GM21515 (cell line): ENCODE data around the gene ZNRF2.
A peak's percentile ranks its signal among the peaks of the same experiment; 100 is the strongest.
"Not testable (repeated sequence)": the region's sequence is repeated elsewhere in the genome, so short reads cannot be mapped to it uniquely, and the experiment has no call there.

Experiments
- ATAC-seq: cut with Tn5 transposase; IDR thresholded peaks from one replicate; pipeline ENCODE4 v1.9.1; 2021; ENCODE audit not compliant: unreplicated experiment

ZNRF2 gene

DNA sequence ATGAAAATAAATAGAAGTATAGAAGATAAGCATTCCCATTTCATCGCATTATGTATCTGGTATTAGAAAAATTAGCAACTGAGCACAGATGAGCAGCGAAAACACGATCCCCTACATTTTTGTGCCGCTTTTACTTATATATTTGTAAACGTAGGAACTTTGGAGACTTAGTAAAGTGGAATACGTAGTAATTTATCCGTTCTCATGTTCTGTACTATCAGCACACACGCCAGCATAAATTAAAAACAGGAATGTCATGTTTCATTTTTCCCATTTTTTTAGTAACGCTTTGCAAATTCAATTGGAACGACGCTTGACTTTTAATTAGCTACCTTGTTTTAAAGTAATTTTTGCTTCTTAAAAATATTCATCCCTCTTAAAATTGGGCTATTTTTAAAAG lies 2.4 kb downstream of the ZNRF2 start:
- ATAC-seq = no peak

DNA sequence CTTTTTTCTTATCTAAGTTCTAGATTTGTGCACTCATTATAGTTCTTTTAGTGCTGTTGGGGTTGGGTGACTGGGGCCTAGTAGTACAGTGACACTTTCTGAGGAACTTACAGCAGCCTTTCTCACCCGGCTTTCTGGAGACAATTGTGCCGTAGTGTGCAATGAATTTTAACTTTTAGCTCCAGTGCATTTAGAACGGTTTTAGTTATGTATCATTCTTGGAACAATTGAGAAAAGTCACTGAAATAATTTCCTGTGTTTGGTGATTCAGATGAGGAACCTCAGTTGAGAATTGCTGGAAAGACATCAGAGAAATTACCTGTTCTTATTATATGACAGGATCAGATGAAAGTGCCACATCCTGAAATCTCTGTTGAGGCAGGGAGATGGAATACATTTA lies 3.2 kb downstream of the ZNRF2 start:
- not testable (repeated sequence) for ATAC-seq

DNA sequence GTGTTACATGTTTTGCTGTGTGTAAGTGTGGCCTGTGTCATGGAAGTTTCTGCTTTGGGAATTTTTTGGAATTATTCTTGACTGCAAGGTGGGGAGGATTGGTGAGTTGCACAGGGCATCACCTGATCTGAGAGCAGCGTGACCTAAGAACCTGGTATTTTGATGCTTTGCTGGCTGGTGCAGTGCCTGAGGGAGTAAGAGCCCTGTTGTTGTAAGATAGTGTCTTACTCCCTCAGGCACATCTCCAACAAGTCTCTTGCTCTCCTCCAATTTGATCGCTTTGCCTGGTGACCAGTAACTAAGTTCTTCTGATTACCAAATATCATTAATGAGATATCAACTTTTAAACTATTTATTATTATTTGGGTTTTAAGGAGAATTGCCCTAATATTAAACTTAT lies 5.2 kb downstream of the ZNRF2 start:
- ATAC-seq = not testable (repeated sequence)

DNA sequence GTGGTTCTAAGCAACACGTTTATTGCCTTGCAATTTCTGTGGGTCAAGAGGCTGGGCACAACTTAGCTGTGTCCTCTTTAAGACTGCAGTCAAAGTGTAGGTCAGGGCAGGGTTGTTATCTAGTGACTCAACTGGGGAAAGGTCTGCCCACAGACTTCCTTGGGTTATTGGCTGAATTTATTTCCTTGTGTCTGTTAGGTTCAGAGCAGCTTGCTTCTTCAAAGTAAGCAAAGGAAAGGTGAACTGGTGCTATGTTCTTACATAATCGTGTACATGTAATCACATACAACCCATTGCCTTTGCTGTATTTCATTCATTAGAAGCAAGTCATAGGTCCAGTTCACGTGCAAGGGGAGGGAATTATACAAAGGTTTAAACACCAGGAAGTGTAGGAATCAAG lies 5.9 kb downstream of the ZNRF2 start:
- ATAC-seq = not testable (repeated sequence)

DNA sequence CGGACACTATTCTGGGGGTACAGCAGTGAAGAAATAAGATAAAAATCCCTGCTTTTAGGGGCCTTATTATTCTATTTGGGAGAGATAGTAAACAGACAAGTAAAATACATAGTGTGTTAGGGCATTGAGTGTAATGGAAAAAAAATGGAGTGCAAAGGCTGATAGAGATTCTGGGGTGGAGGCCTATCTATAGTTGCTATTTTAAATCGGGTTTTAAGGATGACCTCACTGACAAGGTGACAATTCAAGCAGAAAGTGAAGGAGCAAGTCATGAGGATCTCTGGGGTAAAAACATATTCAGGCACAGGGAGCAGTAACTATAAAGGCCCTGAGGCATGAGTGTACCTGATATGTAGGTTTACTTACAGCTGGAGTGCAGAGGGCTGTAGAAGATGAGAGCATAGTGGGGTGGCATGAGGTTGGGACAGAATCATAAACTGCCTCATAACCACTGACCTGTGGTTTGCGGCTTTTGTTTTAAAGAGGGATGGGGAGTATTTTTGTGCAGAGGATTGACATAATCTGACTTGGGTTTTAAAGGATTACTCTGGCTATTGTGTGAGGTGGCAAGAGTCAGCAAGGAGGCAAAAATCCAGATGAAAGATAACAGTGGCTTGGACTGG lies 8.1 kb downstream of the ZNRF2 start:
- not testable (repeated sequence) for ATAC-seq

DNA sequence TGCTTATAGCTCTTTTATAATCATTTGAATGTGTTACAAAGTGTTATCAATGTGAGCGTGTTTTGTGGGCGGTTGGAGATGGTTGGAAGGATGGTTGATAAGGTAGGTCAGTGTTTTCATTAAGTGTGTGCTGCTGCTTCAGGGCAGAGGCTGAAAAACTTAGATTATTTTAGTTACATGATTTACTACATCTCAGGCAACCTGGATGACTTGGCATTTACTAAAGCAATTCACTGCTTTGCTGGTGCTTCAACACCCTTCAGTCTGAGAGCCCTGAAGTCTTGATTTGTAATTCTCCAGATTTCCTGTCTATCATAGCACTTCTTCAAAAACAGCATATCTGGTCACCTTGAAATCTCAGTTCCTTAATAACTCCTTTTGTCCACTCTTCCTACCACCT lies 11.9 kb downstream of the ZNRF2 start:
- ATAC-seq = not testable (repeated sequence)

DNA sequence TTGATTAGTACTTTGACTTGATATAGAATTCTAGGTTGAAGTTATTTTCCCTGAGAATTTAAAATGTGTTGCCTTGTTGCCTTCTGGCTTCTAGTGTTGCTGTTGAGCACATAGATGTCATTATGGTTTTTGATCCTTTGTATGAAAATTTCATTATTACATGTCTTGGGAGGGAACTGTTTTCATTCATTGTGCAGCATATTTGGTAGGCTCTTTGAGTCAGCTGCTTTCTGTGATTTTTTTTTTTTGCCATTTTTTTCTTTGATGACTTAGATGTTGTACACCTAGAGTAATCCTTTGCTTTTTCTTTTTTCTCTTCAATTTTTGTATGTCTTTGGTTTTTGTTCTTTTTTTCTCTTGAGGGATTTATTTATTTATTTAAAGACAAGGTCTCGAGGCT lies 13.1 kb downstream of the ZNRF2 start:
- ATAC-seq = not testable (repeated sequence)

DNA sequence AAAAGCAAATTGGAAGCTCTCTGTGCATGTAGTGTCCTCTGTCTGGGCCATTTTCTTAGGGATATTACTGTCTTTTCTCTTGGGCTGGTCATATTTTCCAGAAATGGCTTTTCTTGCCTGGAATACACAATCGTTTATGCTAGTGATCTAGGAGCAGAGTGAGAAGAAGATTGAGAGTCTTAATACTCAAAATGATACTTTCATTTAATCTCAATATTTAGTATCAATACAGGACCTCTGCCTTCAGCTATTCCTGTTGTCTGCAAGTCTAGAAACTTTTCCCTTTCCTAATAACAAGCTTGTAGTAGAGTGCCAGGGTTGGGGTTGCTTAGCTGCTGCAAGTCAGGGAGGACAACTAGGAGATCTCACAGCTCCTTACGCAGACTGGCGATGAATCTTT lies 14.0 kb downstream of the ZNRF2 start:
- not testable (repeated sequence) for ATAC-seq

DNA sequence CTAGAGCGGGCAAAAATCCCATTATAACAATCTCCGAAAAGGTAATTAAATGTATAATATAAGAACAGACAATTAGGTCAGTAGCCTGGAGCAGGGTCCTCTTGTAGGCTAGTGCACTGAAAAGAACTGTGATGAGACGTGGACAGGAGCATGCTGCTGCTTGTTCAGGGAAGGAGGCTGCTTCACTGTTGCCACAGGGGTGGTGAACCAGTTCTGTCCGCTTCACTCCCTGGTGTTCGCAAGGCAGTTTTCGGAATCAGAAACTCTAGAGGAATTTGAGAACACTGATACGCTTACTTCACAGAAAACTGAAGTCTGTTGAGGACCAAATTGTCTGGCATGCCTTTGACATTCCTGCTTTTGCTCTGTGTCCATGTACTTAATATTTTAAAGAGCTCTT lies 17.4 kb downstream of the ZNRF2 start:
- no peak for ATAC-seq

DNA sequence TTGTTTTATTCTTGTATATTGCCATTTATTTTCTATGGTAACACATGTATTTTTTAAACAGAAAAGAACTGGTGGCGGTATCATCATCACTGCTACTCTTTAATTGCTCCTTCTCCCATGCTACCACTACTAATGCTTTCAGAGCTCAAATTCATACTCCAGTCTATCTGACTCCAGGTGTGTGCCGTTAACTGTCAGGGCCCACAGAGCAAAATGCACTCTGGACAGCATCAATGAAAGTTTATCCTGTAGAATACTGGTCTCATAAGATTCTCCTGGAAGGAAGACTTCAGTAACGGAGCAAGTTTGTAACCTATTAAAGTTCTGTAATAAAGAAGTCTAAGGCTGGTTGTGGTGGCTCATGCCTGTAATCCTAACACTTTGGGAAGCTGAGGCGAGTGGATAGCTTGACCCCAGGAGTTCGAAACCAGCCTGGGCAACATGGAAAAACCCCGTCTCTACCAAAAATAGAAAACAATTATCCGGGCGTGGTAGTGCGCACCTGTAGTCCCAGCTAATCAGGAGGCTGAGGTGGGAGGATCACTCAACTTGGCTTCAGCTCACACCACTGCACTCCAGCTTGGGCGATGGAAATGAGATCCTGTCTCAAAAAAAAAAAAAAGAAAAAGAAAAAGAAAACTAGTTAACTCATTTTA lies 18.4 kb downstream of the ZNRF2 start:
- no peak for ATAC-seq

DNA sequence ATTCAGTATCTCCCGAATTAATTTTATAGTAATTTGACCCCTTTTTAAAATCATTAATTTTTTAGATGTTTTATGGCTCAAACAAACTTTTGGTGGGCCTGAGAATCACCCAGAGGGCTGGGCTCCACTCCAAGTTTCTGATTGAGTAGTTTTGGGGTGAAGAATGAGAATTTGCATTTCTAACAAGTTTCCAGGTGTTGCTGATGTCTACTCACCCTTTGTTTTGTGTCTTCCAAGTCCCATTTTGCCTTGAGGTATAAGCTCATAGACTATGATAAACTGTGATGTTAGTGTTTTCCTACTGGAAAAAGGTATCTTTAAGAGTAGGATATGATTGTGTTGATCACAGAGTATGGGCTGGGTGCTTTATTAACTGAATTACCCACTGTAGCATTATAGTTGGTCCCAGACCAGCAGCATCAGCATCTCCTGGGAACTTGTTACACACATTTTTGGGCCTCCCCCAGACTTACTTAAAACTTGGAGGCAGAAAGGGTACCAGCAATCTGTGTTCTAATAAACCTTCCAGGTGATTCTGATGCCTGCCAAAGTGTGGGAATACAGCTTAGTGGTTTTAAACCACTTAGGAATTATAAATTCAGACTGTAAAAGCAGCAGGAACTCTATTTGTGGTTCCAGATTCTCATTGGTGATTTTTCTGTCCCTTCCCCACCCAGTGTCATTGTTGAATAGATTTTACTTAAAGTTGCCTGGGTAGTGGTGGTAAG lies 19.1 kb downstream of the ZNRF2 start:
- peak; percentile 77 for ATAC-seq

DNA sequence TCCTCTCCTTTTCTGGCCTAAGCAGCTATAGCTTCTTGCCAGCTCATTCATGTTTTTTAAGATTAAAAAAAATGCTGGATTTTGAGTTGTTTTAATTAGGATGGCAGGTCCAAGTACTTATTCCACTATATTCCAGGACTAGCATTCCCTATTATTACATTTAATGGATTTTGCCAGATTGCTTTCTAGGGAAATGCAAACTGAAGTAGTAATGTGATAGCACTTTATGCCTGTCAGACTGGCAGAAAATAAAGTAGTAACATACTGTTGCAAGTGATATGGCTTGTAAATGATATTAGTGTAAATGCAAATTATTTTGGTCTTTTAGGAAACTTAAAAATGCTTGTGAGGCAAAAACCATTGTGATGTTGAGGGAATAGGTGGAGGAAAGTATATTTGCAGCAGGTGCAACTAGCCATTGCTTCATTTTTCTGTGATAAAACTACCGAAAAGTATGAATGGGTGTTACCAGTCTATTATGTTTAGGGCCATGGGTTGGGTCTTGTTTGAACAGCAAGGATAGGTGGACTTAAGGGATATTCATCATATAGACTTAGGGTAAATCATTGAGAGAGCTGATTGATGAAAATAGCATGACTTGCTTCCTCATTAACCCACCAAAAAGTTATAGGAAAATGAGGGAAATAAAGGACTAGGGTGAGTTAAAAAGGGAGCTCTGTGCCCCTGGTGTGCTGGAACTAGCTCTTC lies 19.9 kb downstream of the ZNRF2 start:
- ATAC-seq = no peak

DNA sequence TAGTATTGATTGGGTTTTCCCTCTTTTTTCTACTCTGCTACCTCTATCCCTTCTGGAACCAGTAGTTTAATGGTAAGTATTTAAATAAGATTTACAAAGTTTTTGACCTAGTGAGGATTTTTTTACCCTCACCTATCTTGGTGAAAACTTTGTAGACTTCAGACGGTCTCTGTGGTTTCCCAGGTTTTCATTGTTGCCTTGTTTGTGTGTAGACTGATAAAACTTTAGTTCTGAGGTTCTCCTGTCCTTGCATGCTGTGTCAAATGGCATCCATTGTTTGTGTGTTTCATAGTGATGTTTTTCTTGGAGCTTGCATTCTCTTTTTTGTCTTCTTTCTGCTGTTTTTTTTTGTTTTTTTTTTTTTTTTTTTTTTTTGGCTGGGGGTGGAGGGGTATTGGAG lies 22.6 kb downstream of the ZNRF2 start:
- ATAC-seq = no peak

DNA sequence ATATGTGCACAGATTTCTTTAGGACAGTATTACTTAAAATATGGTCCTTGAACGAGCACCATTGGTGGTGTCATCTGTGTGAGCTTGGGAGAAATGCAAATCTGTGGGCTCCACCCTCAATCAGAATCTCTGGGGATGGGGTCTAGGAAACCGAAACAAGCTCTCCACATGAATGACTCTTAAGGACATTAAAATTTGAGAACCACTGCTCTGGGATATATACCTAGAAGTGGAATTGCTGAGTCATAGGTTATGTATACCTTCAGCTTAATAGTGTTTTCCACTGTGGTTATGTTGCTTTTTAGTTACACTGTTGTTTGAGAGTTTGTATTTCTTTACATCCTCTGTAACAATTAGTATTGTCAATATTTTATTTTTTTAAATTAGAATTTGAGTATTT lies 24.0 kb downstream of the ZNRF2 start:
- ATAC-seq = no peak

DNA sequence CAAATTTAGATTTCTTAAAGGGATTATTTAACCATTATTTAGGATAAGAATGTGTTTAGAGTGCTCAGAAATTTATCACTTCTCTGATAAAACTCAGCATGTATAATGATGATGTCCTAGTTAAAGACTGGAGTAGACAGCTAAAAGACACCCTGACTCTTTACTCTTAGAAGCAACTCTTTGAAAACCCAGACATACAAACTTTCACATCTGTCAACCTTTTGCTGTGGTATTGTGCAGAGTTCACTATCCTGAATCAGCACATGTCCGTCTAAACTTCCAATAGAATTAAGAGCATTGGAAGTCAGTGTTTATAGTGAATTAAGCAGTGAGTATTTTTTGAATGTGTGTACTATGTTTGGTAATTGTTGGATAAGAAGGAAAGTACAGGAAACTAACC lies 24.9 kb downstream of the ZNRF2 start:
- no peak for ATAC-seq

DNA sequence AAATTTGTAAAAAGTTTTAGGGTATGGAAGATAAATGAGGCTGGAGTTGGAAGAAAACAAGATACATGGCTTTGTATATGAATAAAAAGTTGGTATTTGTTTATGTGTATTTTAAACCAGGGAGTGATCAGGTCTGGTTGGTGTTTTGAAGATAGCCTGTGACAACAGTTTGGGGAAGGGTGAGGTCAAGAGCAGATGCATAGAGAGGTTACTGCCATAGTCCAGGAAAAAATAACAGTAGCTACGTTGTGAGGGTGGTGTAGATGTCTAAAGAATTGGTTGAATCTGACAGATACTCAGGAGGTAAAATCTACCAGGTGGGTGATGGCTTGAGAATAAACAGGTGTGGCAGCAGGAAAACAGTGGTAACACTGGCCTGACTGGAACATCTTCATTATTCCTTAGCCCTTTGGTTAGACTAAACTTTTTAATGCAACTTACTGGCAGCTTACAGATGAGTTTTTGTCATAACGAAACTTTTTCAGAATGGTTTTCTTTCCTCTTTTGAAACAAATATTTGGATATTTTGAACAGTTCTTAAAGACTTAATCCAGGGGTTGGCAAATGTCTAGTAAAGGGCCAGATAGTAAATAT lies 25.5 kb downstream of the ZNRF2 start:
- no peak for ATAC-seq

DNA sequence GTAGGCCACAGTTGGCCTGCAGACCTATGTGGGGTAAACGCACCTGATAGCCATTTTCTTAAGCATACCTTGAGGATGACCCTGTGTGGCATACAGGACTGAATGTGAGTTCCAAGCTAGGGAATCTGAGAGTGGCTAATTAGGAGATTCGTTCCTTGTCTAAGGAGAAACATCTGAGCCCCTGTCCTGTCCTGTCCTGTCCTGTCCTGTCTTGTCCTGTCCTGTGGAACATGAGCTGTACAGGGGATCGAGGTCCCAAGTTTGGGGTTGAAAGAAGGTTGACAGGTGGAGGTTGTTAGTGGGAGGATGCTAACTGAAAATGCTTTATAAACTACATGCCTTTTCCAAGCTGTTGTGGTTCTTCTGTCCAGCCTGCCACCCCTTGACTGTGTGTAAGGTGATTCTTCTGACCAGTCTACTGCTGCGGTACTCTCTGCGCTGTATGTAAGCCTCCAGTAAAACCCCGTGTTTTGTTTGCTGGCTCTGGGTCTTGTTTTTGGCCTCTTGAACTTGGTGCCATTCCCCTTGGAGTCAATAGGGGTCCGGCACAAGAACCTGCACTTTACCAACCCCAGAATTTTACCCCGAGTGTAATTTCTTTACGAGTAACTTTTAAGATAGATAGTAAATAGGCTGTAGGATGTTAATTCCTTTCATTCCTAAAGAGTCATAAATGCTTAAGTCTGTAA lies 26.4 kb downstream of the ZNRF2 start:
- ATAC-seq = no peak

DNA sequence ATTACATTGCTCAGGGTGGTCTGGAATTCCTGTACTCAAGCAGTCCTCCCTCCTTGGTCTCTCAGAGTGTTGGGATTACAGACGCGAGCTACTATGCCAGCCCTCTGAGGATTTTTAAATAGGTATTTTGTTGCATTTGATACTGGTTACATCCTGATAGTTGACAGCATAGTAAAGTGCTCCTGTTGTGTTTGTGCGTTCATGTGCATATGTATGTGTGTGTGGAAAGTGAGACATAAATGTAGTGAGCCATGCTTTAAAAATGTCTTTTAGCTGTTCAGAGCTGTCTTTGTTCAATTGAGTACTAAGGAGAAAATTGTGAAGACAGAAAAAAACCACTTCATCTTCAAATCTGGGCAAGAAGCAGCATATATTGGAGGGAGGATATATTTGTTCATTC lies 27.8 kb downstream of the ZNRF2 start:
- no peak for ATAC-seq

DNA sequence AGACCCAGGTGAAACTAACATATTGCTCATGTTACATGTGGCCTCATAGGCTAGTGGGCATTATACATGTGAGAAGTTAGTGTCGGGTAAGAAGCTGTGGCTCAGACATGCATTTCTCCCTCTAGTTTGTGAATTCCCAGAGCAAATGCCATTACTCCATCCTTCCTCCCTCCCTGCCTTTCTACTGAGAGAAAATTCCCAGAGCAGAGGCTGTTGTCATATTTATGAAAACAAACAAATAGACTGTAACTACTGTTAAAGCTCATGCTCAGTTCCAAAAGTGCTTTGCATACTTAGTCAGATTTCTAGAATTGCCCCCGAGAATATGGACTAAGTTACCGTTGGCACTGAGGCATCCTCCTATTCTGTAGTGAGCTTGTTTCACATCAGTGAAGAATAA lies 29.0 kb downstream of the ZNRF2 start:
- no peak for ATAC-seq

DNA sequence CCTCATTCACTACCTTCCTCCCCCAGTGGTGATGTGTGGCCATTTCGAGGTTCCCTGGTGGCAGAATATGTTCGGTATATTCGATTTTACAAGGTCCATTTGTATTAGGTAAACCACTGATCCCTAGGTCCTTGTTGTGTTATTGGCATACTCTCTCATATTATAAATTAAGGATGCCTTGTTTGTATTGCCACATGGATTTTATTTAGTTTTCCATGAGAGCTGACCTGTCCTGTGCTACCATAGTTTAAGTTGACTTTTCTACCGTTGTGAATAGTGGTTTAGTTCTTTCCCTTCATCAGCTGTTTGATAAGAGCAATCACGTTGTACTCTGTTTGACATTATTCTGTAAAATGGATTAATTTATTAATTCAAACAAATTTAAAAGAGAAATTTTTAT lies 29.4 kb downstream of the ZNRF2 start:
- no peak for ATAC-seq

DNA sequence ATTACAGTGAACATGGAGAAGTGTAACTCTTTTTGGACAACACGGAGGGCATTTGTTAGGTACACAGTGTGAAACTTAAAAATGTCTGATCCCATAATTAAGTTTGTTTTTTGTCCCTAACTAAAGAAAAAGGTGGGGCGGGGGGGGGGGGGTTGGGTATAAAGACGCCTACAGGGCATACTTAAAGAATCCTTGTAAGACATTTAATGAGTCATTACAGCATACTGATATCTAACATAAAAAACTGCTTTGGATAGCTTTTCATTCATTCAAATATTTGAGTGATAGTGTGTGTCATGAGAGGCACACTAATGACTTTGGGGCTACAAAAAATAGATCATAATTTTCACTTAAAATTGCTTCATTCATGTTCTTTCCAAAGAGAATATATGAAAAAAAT lies 31.2 kb downstream of the ZNRF2 start:
- ATAC-seq = no peak
